Nasal cavity respiratory epithelium epithelial cell of viscerocranial mucosa (primary cell): ENCODE data around the gene NR1D2. TPM values are rescaled to one million over a fixed set of nuclear protein-coding genes. Genes with fewer than 3 reads are reported as not detected.

Experiments used
- total RNA-seq: library from RNA; depleted of rRNA; stranded (reverse); fragments of >200 nt; gene quantifications from 2 replicates; pipeline ENCODE4 v1.2.3, GENCODE V29; 2014

Gene NR1D2
- total RNA-seq, result 32.5 and 42.7 TPM in 2 replicates

GRCh38 chr3:23944861-23945662 is at the start of gene NR1D2:
NR1D2 (plus strand) TSS chr3:23945286; CDS start chr3:23945579, 293 bp downstream.

GRCh38 chr3:23916886-23917678 is 28.0 kb upstream of the NR1D2 start, which contains the start of the genes NKIRAS1 and RPL15:
NKIRAS1 (minus strand) TSS chr3:23916990; CDS start chr3:23910904, 6,086 bp downstream.
RPL15 (plus strand) TSS chr3:23917132; CDS start chr3:23917860, 728 bp downstream.

Other genes starting within 250 kb of the NR1D2 start
- 100 and 108 TPM in 2 replicates for gene UBE2E1, start 139.3 kb upstream of the NR1D2 start, total RNA-seq
- gene NKIRAS1, start 28.3 kb upstream of the NR1D2 start, total RNA-seq, result 14.0 and 16.7 TPM in 2 replicates
- 1,837 and 3,012 TPM in 2 replicates for gene RPL15, start 28.2 kb upstream of the NR1D2 start, total RNA-seq